LNCaP clone FGC (cell line): Measurements from ENCODE around the gene TBX18.

ENCODE experiments used
- DNase-seq: peaks from one replicate; pipeline ENCODE4 v3.0.0-alpha.2; 2011; ENCODE audit warnings: low read depth
- H3K4me3 ChIP-seq: 2 replicates; pipeline ENCODE4 v1.5.1; 2011; ENCODE audit warnings: mild to moderate bottlenecking, low read depth, low read length, control low read depth
- CTCF ChIP-seq: IDR thresholded peaks from 2 replicates; pipeline ENCODE4 v1.5.1; 2012; ENCODE audit warnings: mild to moderate bottlenecking; ENCODE audit not compliant: control insufficient read depth, insufficient read depth; ENCODE audit errors: extremely low read depth

The TBX18 gene

GRCh38 chr6:84752118-84752850, 12.1 kb downstream of the TBX18 start:
- H3K4me3 ChIP-seq: no peak overlapping the region
- no peak for TF ChIP-seq CTCF
- no peak for DNase-seq

DNA sequence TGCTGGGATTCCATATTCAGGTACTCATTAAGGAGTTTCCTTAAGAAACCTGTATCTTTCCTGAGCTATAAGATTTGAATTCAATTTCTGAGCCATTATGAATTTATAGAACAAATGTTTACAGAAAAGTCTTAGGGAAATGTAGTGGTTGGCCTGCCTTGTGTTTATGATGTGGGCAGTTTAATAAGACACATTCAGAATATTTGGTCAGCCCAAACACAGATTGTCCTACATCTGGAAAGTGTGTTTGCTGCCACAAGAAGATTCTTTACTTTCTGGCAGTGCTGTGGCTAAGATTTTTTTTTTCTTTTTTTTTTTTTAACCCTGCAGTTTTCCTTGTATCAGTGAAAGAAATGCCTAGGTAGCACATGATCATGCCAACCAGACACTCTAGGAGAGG, 15.2 kb downstream of the TBX18 start:
- H3K4me3 ChIP-seq: no peak overlapping the region
- DNase-seq: no peak
- TF ChIP-seq CTCF: no peak

- no peak overlapping the region for H3K4me3 ChIP-seq
- DNase-seq: no peak
- TF ChIP-seq CTCF: no peak
Measured at GRCh38 chr6:84748376-84748775, 16.0 kb downstream of the TBX18 start.

- no peak for TF ChIP-seq CTCF
- H3K4me3 ChIP-seq: no peak overlapping the region
- DNase-seq: no peak
Measured at GRCh38 chr6:84743616-84744015, 20.8 kb downstream of the TBX18 start.

GRCh38 chr6:84740385-84740784, 24.0 kb downstream of the TBX18 start:
- H3K4me3 ChIP-seq: no peak overlapping the region
- no peak for TF ChIP-seq CTCF
- no peak for DNase-seq

GRCh38 chr6:84739866-84740208, 24.6 kb downstream of the TBX18 start:
- no peak overlapping the region for H3K4me3 ChIP-seq
- no peak for TF ChIP-seq CTCF
- no peak for DNase-seq
